ENCODE measurements around the gene TCF19.

- no peak for TF ChIP-seq CTCF (IDR thresholded peaks at IDR 0.05 in 4 of 5, conservative IDR thresholded peaks at IDR 0.05 in 1 of 5)
- TF ChIP-seq POLR2A (IDR thresholded peaks at IDR 0.05), result no peak
Observed at GRCh38 chr6:31161216-31162126, 3.1 kb downstream of the TCF19 start.
